NCI-H524 (cell line): Measurements from ENCODE around the gene GRPR.

Source experiments
- DNase-seq, 2 experiments: peaks; one replicate each; lab custom pipeline; 2025; lab: John Stamatoyannopoulos, UW

Gene GRPR

GRCh38 chrX:16123222-16123786 is at the start of gene GRPR:
Gene GRPR (plus strand): TSS chrX:16123565. CDS start chrX:16123954, 389 bp downstream.
- peak; percentile 77 to 91 for DNase-seq

- DNase-seq, result peak in 1 of 2 experiments; percentile 1
Observed at GRCh38 chrX:16075087-16075486, 48.3 kb upstream of the GRPR start.

- no peak for DNase-seq
Observed at GRCh38 chrX:16076834-16077233, 46.5 kb upstream of the GRPR start.

GRCh38 chrX:16077811-16078210 is 45.6 kb upstream of the GRPR start:
- DNase-seq, result no peak

- DNase-seq, result no peak
Observed at GRCh38 chrX:16081357-16081756, 42.0 kb upstream of the GRPR start.

- DNase-seq, result no peak
Observed at GRCh38 chrX:16082470-16083085, 40.8 kb upstream of the GRPR start.

DNA sequence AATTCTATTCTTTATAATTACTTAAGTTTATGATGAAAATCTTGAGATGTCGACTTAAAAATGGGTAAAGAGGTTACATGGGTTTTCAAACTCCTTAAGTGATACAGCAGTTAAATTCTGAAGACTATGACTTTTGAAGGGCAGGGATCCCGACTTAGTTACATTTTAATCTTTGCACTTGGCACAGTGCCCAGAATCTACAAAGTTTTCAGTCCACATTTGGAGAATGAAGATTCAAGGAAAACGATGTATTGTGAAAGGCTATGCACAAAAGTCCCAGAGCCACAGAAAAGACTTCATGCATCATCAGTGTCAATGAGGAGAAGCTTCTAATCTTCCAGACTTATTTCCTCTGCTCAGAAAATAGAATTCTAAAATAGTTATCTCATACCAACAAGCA is 36.3 kb upstream of the GRPR start:
- DNase-seq, result no peak

GRCh38 chrX:16089086-16089485 is 34.3 kb upstream of the GRPR start:
- no peak for DNase-seq

- no peak for DNase-seq
Observed at GRCh38 chrX:16096141-16096540, 27.2 kb upstream of the GRPR start.

DNA sequence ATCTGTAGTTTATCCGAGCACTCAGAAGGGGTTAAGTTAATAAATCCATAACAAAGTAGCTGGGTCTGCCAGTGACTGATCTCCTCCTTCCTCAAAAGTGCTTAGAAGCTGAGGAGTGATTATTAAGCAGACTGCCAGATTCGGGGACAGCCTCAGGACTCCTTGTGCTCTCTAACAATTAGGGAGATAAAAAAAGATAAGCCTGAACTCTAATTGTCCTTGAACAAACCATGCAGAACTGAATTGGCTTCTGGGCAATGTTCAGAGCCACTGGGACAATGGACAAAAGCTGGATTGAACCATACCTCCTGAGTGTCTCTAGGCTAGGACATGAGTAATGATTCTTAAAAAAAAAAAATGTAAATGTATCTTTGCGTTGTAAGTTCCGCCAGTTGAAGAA is 22.7 kb upstream of the GRPR start:
- peak; percentile 34 to 39 for DNase-seq

GRCh38 chrX:16101581-16101980 is 21.8 kb upstream of the GRPR start:
- DNase-seq, result no peak

DNA sequence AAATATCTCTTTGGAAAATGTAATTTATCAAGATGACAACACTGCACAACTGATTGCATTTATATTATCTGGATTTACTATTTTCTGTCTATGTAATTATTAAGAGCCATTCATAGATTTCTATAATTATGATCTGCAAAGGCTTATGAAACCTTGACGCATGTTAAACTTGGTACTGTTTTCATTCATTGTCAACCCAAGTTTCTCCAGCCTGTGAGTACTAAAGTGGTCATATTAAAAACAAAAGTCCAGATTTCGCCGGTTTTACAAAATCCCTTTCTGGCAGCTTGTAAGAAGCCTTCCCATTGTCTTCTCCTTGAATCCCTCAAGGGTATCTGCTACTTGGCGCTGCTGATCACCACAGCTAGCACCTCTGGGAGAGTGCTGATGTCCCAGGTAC is 19.7 kb upstream of the GRPR start:
- DNase-seq, result no peak

DNA sequence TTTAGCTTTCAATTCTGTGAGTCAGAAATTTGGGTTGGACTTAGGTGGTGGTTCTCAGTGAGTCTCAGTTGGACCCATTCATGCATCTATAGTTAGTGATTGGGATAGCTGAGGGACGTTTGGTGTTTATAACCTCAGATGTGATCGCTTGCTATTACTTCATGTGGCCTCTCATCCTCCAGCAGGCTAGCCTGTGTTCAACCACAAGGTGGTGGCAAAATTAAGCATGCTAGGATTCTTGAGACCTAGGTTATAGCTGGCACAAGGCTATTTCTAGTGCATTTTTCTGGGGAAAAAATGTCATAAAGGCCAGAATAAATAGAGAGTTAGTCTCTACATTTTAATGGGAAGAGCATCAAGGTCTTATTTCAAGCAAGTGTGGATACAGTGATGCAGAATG is 10.9 kb upstream of the GRPR start:
- DNase-seq, result no peak

- no peak for DNase-seq
Observed at GRCh38 chrX:16113978-16114565, 9.3 kb upstream of the GRPR start.

DNA sequence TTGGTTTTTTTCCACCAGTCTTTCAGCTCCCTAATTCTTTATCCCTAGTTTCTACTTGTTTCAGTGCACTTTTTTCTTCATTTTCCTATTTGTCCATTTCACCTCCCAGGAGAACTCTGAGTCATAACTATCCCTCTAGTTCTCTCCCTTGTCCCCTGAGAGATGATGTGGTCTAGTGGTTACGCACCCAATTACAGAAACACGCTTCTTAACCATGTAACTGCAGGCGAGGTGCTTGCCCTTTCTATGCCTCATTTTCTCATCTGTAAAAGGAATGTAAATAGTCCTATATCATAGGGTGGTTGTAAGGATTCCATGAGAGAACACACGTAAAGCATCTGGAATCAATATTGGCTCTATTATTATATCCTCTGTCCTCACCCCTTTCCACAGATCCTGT is 8.8 kb upstream of the GRPR start:
- DNase-seq, result no peak

DNA sequence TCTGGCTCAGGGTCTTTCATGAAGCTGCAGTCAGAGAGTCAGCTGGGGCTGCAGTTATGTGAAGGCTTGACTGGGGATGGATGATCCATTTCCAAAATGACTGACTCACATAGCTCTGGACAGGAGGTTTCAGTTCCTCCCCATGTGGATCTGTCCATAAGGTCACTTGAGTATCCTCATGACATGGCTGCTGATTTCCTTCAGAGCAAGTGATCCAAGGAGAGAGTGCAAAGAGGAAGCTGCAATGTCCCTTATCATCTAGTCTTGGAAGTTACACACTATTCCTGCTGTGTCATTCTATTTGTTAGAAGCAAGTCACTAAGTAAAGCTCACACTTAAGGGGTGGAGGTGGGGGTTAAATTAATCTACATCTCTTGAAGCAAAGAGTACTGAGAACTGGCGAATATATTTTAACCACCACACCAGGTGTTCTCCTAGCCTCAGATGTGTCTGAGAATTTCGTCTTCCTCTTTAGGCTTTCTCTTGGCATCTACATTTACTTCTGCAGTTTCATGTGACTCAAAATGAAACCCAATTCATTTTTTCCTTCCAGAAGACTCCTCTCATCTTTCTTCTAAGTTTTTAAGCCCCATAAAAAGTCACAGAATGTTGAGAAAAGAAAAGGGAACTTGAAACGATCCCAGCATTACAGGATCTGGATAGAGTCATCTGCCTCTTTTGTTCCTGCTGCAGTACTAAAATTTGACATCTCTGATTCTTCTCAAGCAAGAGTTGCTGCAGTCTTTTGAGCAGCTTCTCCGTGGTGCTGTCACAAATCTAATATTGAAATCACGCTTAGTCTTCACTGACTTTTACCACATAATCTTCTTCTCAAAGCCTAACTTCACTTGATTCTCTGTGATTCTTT is 3.8 kb upstream of the GRPR start:
- DNase-seq, result no peak

GRCh38 chrX:16120431-16120830 is 2.9 kb upstream of the GRPR start:
- DNase-seq, result no peak

GRCh38 chrX:16124201-16124600 is 836 bp downstream of the GRPR start:
- DNase-seq, result peak in 1 of 2 experiments; percentile 13

- peak; percentile 16 to 79 for DNase-seq
Observed at GRCh38 chrX:16125520-16126149, 2.3 kb downstream of the GRPR start.

DNA sequence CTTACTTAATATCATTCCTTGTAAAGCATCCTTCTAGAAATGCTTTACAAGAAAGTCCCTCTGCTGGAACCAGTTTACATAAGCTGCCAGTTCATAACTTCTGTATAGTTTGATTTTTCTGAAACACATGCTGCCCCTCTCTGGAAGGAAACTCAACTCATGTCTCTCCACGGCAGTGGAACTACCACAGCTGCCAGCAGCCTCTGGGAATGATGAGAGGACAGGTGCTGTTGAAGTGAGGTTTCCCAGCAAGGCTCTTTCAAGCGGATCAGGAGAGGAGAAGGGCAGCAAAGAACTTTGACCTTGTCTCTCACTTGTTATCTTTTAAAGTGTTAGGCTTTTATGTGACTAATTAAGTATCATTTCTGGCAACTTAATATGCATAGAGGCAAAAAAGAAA is 7.3 kb downstream of the GRPR start:
- no peak for DNase-seq

DNA sequence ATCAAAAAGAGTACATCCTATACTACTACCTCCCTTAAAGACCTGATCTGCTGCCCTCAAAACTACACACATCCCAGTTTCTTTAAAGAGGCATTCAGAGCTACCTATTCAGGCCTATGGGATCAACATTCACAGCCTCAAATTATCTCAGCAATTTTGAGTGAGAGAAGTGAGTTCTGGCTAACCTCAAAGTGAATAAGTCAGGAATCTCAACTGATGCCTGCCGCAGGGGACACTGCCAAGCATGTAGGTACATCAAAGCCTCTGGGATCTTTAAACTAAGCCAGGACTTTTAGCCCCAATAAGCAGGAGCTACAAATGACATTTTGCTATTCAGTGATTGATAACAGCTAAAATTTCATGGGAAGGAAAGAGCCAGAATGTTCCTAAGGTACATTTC is 11.6 kb downstream of the GRPR start:
- no peak for DNase-seq

DNA sequence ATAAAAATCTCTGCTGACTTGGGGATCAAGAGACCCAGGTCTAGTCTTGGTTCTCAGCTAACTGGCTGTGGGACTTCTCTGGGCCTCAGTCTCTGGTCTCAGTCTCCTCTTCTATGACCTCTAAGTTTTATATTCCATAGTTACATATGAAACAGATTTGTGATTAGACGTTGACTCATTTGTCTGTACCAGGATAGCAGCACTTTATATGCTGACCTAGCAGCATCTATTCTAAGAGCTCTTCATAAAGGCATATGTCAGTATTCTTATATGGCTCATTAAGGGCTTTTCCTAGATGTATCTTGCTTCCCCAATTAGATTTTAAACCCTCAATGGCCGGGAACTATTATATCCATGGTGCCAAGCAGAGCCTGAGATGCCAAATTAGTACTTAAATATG is 12.7 kb downstream of the GRPR start:
- DNase-seq, result peak in 1 of 2 experiments; percentile 49
